Type B pancreatic cell (in vitro differentiated cells): ENCODE results near the gene CDC73. TPM values are rescaled to one million over a fixed set of nuclear protein-coding genes. Genes with fewer than 3 reads are reported as not detected.
"Not testable (repeated sequence)": the region's sequence is repeated elsewhere in the genome, so short reads cannot be mapped to it uniquely, and the experiment has no call there.

Experiments
- DNase-seq: peaks from one replicate; pipeline ENCODE4 v3.0.0; 2021; ENCODE audit warnings: mixed read lengths; ENCODE audit not compliant: unreplicated experiment; ENCODE audit errors: extremely low spot score
- H3K27ac Mint-ChIP-seq: 2 replicates; pipeline ENCODE4 v1.8.0; 2021; ENCODE audit warnings: mild to moderate bottlenecking, mixed read lengths
- H3K27me3 Mint-ChIP-seq: 2 replicates; pipeline ENCODE4 v1.8.0; 2021; ENCODE audit warnings: mixed read lengths
- H3K36me3 Mint-ChIP-seq: 2 replicates; pipeline ENCODE4 v1.8.0; 2021; ENCODE audit warnings: mixed read lengths
- H3K4me1 Mint-ChIP-seq: one replicate; pipeline ENCODE4 v1.8.0; 2021; ENCODE audit warnings: mixed read lengths; ENCODE audit not compliant: unreplicated experiment
- H3K4me3 Mint-ChIP-seq: 2 replicates; pipeline ENCODE4 v1.8.0; 2021; ENCODE audit warnings: mild to moderate bottlenecking, mixed read lengths
- H3K9me3 Mint-ChIP-seq: 2 replicates; pipeline ENCODE4 v1.8.0; 2021; ENCODE audit warnings: mixed read lengths
- total RNA-seq: library from RNA; stranded (reverse); gene quantifications from 2 replicates; pipeline ENCODE4 v1.2.1, GENCODE V29; 2021; ENCODE audit warnings: low replicate concordance
- TF ChIP-seq, protein P1 (sequence below): fragments of 200-600 bp; sonication (generic); conservative IDR thresholded peaks from 2 replicates; pipeline ENCODE4 v1.5.0; 2021; ENCODE audit warnings: antibody characterized with exemption, mild to moderate bottlenecking

CDC73 gene
- total RNA-seq, 1 donor from 2014 or later = 57.5 TPM

DNA sequence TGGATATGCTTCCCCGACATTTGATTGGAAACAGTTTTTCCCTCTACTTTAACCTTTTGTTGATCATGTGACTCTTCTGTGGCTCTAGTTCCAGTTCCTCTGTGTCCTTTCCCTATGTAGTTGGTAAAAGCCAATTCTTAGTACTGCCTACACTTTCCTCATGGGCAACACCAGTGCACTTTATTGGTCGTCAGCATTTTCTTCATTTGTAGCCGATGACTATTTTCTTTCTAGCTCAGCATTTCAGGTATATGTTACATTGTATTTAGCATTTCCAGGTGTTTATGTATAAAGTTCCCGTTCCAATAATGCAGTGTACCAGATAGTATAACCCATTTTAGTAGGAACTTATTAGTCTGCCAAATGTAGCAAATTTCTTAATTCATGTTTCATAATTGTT, 92.2 kb downstream of the CDC73 start:
- H3K4me3 Mint-ChIP-seq = no peak overlapping the region
- TF ChIP-seq, protein P1, sequence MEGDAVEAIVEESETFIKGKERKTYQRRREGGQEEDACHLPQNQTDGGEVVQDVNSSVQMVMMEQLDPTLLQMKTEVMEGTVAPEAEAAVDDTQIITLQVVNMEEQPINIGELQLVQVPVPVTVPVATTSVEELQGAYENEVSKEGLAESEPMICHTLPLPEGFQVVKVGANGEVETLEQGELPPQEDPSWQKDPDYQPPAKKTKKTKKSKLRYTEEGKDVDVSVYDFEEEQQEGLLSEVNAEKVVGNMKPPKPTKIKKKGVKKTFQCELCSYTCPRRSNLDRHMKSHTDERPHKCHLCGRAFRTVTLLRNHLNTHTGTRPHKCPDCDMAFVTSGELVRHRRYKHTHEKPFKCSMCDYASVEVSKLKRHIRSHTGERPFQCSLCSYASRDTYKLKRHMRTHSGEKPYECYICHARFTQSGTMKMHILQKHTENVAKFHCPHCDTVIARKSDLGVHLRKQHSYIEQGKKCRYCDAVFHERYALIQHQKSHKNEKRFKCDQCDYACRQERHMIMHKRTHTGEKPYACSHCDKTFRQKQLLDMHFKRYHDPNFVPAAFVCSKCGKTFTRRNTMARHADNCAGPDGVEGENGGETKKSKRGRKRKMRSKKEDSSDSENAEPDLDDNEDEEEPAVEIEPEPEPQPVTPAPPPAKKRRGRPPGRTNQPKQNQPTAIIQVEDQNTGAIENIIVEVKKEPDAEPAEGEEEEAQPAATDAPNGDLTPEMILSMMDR = no peak
- H3K27ac Mint-ChIP-seq = no peak overlapping the region
- H3K36me3 Mint-ChIP-seq = peaks cover 63% of the 10 kb centered on the region
- no peaks in the 10 kb centered on the region for H3K27me3 Mint-ChIP-seq
- H3K4me1 Mint-ChIP-seq = peaks cover 5% of the 10 kb centered on the region
- peaks cover 11% of the 10 kb centered on the region for H3K9me3 Mint-ChIP-seq
- no peak for DNase-seq

DNA sequence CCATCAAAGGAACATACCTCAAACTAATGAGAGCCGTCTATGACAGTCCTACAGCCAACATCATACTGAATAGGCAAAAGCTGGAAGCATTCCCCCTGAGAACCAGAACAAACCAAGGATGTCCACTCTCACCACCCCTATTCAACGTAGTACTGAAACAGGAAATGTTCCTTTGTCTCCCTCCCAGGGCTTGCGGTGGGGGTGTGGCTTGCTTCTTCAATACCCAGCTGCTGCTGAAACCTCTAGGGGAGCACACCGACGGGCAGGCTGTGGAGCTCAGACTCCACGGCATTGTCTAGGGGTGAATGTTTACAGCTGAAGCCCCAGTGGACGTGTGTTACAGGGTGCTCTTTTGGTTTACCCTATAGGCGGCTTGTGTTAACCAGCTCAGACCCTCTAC, 95.1 kb downstream of the CDC73 start:
- Mint-ChIP-seq H3K4me3 (no peak overlapping the region), H3K36me3 (peaks cover 59% of the 10 kb centered on the region), H3K27ac (no peak overlapping the region), H3K4me1 (peaks cover 9% of the 10 kb centered on the region), H3K9me3 (peaks cover 4% of the 10 kb centered on the region), H3K27me3 (no peaks in the 10 kb centered on the region)
- TF ChIP-seq, protein P1 = no peak
- DNase-seq = no peak

DNA sequence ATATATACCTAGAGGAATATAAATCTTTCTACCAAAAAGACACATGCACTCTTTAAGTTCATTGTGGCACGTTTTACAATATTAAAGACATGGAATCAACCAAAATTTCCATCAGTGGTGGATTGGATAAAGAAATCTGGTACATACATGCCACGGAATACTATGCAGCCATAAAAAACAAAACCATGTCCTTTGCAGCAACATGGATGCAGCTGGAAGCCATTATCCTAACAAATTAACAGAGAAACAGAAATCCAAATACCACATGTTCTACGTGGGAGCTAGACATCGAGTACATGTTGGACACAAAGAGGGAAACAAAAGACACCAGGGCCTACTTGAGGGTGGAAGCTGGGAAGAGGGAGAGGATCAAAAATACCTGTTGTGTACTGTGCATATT, 97.6 kb downstream of the CDC73 start:
- Mint-ChIP-seq H3K27ac (no peak overlapping the region), H3K9me3 (peaks cover 4% of the 10 kb centered on the region), H3K4me3 (no peak overlapping the region), H3K27me3 (no peaks in the 10 kb centered on the region), H3K4me1 (peaks cover 15% of the 10 kb centered on the region), H3K36me3 (peaks cover 53% of the 10 kb centered on the region)
- no peak for DNase-seq
- TF ChIP-seq, protein P1 = no peak

DNA sequence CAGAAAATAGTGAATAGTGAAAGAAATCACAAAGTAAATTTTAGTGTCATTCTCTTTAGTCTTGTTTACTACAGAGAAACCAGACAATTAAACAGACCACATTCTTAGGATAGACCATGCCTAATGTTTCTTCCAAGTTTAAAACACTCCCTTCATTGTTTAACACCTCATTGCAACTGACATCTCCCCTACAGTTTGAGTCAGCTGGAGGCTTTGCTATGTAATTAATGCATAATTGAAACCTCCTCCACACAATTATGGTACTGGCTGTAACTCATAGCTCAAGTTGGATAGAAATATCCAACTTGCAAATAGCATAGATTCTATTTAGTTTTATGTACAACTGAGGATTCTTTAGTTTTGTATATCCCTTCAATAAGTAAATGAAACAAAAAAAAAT, 99.8 kb downstream of the CDC73 start:
- H3K4me1 Mint-ChIP-seq = peaks cover 15% of the 10 kb centered on the region
- DNase-seq = no peak
- peaks cover 12% of the 10 kb centered on the region for H3K9me3 Mint-ChIP-seq
- TF ChIP-seq, protein P1 = no peak
- H3K27me3 Mint-ChIP-seq = no peaks in the 10 kb centered on the region
- no peak overlapping the region for H3K27ac Mint-ChIP-seq
- no peak overlapping the region for H3K4me3 Mint-ChIP-seq
- peaks cover 57% of the 10 kb centered on the region for H3K36me3 Mint-ChIP-seq

DNA sequence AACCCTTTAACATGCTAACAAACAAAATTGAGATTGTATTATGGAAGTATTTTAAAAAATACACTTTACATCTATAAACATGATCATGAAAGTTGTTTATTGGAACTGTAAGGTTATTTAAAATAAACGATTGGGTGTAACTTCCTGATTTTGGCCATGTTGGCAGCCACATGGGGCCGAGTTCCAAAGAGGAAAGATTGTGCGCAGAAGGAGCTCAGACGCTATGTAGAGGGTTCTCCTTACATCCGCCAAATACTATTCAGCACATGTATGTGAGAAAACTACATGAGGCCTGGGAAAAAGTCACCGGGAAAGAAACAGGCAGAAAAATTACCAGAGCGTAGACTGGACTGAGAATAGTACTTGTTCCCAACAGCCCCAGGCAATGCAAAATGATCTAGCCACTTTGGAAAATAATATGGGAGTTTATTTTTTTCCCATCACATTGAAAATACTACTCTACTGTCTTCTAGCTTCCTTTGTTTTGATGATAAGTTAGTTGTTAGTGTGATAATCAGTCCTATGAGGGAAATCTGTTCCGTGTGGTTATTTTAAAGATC, 100.3 kb downstream of the CDC73 start:
- no peaks in the 10 kb centered on the region for H3K27me3 Mint-ChIP-seq
- no peak overlapping the region for H3K4me3 Mint-ChIP-seq
- peaks cover 54% of the 10 kb centered on the region for H3K36me3 Mint-ChIP-seq
- TF ChIP-seq, protein P1 = no peak
- peaks cover 15% of the 10 kb centered on the region for H3K4me1 Mint-ChIP-seq
- DNase-seq = no peak
- H3K27ac Mint-ChIP-seq = no peak overlapping the region
- H3K9me3 Mint-ChIP-seq = peaks cover 12% of the 10 kb centered on the region

DNA sequence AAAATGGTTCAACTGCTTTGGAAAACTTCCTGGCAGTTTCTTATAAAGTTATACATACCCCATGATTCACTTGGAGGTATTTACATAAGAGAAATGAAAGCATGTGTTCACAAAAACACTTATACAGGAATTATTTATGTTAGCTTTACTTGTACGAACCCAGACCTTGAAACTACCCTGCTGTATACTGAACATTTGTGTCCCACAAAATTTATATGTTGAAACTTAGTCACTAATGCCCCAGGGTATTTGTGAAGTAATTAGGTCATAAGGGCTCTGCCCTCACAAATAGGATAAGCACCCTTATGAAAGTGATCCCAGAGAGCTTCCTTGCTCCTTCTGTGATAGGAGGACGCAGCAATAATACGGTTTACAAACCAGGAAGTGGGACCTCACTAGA, 107.3 kb downstream of the CDC73 start:
- H3K36me3 Mint-ChIP-seq = peaks cover 30% of the 10 kb centered on the region
- TF ChIP-seq, protein P1 = no peak
- H3K27me3 Mint-ChIP-seq = no peaks in the 10 kb centered on the region
- H3K4me1 Mint-ChIP-seq = no peaks in the 10 kb centered on the region
- no peak overlapping the region for H3K4me3 Mint-ChIP-seq
- no peak overlapping the region for H3K27ac Mint-ChIP-seq
- DNase-seq = no peak
- H3K9me3 Mint-ChIP-seq = peaks cover 11% of the 10 kb centered on the region

DNA sequence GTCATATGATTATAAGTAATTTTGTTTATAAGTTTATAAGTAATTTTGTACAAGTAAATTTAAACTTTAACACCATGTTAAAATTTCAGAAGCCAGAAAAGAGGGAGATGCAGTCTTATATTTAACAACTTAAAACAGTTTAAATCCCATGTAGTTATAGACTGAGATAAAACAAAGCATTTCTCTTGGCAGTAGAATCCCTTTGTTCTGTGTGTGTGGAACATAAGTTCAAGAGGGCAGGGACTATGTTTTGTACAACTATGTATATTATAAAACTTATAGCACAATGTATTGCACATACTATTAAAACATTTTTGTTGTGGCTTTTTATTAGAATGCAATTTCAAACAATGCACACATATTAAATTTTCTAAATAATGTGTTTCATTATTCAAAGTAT, 109.3 kb downstream of the CDC73 start:
- not testable (repeated sequence) for H3K27me3 Mint-ChIP-seq, H3K4me1 Mint-ChIP-seq, H3K4me3 Mint-ChIP-seq, H3K27ac Mint-ChIP-seq, H3K9me3 Mint-ChIP-seq, DNase-seq
- peaks cover 25% of the 10 kb centered on the region for H3K36me3 Mint-ChIP-seq
